ENCODE results near the gene PTPRT. TPM values are rescaled to one million over a fixed set of nuclear protein-coding genes. Genes with fewer than 3 reads are reported as not detected.

PTPRT gene
- polyA plus RNA-seq, 1 of the 3 experiments (the other 2 are of a cell fraction) = not detected

GRCh38 chr20:42102000-42102399 lies 1087.7 kb downstream of the PTPRT start (continued):
- TF ChIP-seq GABPA (IDR thresholded peaks at IDR 0.05; ENCODE audit: low read depth) (no peak), GATA2 (CRISPR knock-in tag; IDR thresholded peaks at IDR 0.05) (peak; percentile 98), FOXM1 (IDR thresholded peaks at IDR 0.05; ENCODE audit: low read depth) (no peak), SMC3 (IDR thresholded peaks at IDR 0.05; ENCODE audit: low read depth, low read length) (peak; percentile 8; the same call in 1 of the 2 replicates), TCF12 (IDR thresholded peaks at IDR 0.05) (no peak), ZBTB33 (IDR thresholded peaks at IDR 0.05; ENCODE audit: borderline replicate concordance, low read depth) (no peak), FOSL2 (IDR thresholded peaks at IDR 0.05; ENCODE audit: borderline replicate concordance, low read depth) (no peak), PBX3 (IDR thresholded peaks at IDR 0.05) (no peak), ELF1 (IDR thresholded peaks at IDR 0.05) (no peak), FOXJ3 (CRISPR knock-in tag; IDR thresholded peaks at IDR 0.05) (peak; percentile 83), NRF1 (IDR thresholded peaks at IDR 0.05; ENCODE audit: low read depth, low read length) (no peak), RAD21 (IDR thresholded peaks at IDR 0.05; ENCODE audit: low read length) (peak; percentile 30; the same call in 1 of the 2 replicates), POLR2AphosphoS5 (IDR thresholded peaks at IDR 0.05; ENCODE audit: low read depth, low read length) (no peak), MAX (IDR thresholded peaks at IDR 0.05; ENCODE audit: low read depth) (no peak), MEF2A (IDR thresholded peaks at IDR 0.05; ENCODE audit: borderline replicate concordance, low read depth) (no peak), YY1 (IDR thresholded peaks at IDR 0.05; ENCODE audit: low read depth) (no peak), TAF1 (IDR thresholded peaks at IDR 0.05; ENCODE audit: borderline replicate concordance, low read depth, low read length) (no peak), TEAD4 (IDR thresholded peaks at IDR 0.05; ENCODE audit: borderline replicate concordance, insufficient read depth) (no peak)

GRCh38 chr20:42100137-42100704 lies 1089.5 kb downstream of the PTPRT start:
- ChIA-PET POLR2A (interaction anchor here (0.7 to 2.7 kb wide), 3 partner anchors 9 to 48 kb away, joined by 3 to 11 read pairs (median 7); no protein-coding TSS in a partner anchor), CTCF (interaction anchor here (0.7 to 2.0 kb wide), 6 partner anchors 12 to 366 kb away, joined by 3 to 6 read pairs (median 4); no protein-coding TSS in a partner anchor)
- H3K9me3 ChIP-seq = no peaks in the 10 kb centered on the region
- H3K4me2 ChIP-seq = no peak overlapping the region
- H4K20me1 ChIP-seq (ENCODE audit: insufficient read depth) = no peaks in the 10 kb centered on the region
- H3K36me3 ChIP-seq (replicated peaks in 1 of 2; ENCODE audit: control insufficient read depth in 1 of 2, insufficient read depth in 2 of 2, low read length in 1 of 2) = no peaks in the 10 kb centered on the region
- H3F3A ChIP-seq (replicated peaks; ENCODE audit: insufficient read depth) = no peaks in the 10 kb centered on the region
- no peak overlapping the region for H3K4me3 ChIP-seq (ENCODE audit: low read depth in 2 of 2, low read length in 1 of 2)
- no peaks in the 10 kb centered on the region for H3K9me2 ChIP-seq
- TF ChIP-seq RCOR1 (IDR thresholded peaks at IDR 0.05; ENCODE audit: low read length) (peak; percentile 83), FOXJ3 (CRISPR knock-in tag; IDR thresholded peaks at IDR 0.05) (peak; percentile 96), CHD2 (IDR thresholded peaks at IDR 0.05; ENCODE audit: low read length, partially characterized antibody) (peak; percentile 38), RAD21 (IDR thresholded peaks at IDR 0.05; ENCODE audit: low read length) (peak; percentile 25), NRF1 (IDR thresholded peaks at IDR 0.05; ENCODE audit: low read depth, low read length) (no peak), TEAD4 (IDR thresholded peaks at IDR 0.05; ENCODE audit: borderline replicate concordance, insufficient read depth) (0 out of 2 replicates have a peak, but pooled peaks have one; percentile 23), MXI1 (IDR thresholded peaks at IDR 0.05; ENCODE audit: low read depth, low read length) (peak; percentile 75; the same call in 1 of the 2 replicates), MAX (IDR thresholded peaks at IDR 0.05; ENCODE audit: low read depth) (no peak), GATA2 (CRISPR knock-in tag; IDR thresholded peaks at IDR 0.05) (peak; percentile 95), EP300 (IDR thresholded peaks at IDR 0.05; ENCODE audit: borderline replicate concordance in 1 of 2, low read depth in 1 of 2, low read length in 1 of 2) (peak in 1 of 2 experiments; percentile 89; a peak in 2 of 4 replicates), ZBTB33 (IDR thresholded peaks at IDR 0.05; ENCODE audit: borderline replicate concordance, low read depth) (no peak), IRF3 (IDR thresholded peaks at IDR 0.05; ENCODE audit: low read depth, low read length) (no peak)
- no peaks in the 10 kb centered on the region for H3K27me3 ChIP-seq (ENCODE audit: insufficient read depth)
- peak; percentile 80 for DNase-seq
- H3K9ac ChIP-seq = no peak overlapping the region
- WGBS (ENCODE audit: low lambda C conversion rate) = 4% methylated on average over 9 of the region's 9 CpGs
- peaks cover 0 to 49% of the 10 kb centered on the region in 2 experiments; a peak in 1 of 4 replicates for H3K4me1 ChIP-seq (ENCODE audit: control insufficient read depth in 1 of 2, insufficient read depth in 2 of 2, low read depth in 1 of 2, low read length in 1 of 2)
- peak overlapping the region; percentile 11 to 99; a peak in 3 of 4 replicates for H3K27ac ChIP-seq (ENCODE audit: low read depth in 2 of 2, low read length in 1 of 2)
- H2AFZ ChIP-seq (ENCODE audit: low read depth) = no peak overlapping the region
- no peaks in the 10 kb centered on the region for H3K79me2 ChIP-seq (ENCODE audit: insufficient read depth)

Data from SK-N-SH (cell line).